HepG2 (cell line): ENCODE results near the gene CALN1. TPM values are rescaled to one million over a fixed set of nuclear protein-coding genes. Genes with fewer than 3 reads are reported as not detected.

Experiments used
- ATAC-seq: fragments of 200-7000 bp; cut with Tn5 transposase; 3 replicates; pipeline ENCODE4 v1.9.1; 2020; ENCODE audit warnings: mild to moderate bottlenecking, moderate library complexity
- BruUV-seq: library from RNA; stranded (reverse); fragments of 400-500 nt; replicated peaks from 2 replicates; lab custom pipeline; 2021; lab: Mats Ljungman, UMichigan
- CTCF ChIA-PET: fragments of 300-600 bp; formaldehyde crosslinking; extraction: SDS; loops from one replicate; lab custom pipeline; 2021; ENCODE audit warnings: low total read pairs, inconsistent platforms, low intra/inter-chr PET ratio; lab: Yijun Ruan, JAX
- POLR2A ChIA-PET: fragments of 350-600 bp; sonication (Branson Sonifier 250); formaldehyde crosslinking; loops from one replicate; lab custom pipeline; 2020; ENCODE audit warnings: antibody characterized with exemption, inconsistent platforms; lab: Yijun Ruan, JAX
- DNase-seq: peaks from one replicate; pipeline ENCODE4 v3.0.0-alpha.2; 2015; ENCODE audit warnings: low spot score
- FAIRE-seq: peaks from 3 replicates; lab custom pipeline; 2011; peaks lifted over from hg19 to GRCh38; lab: Jason Lieb, UNC
- H2AFZ ChIP-seq: one replicate; pipeline ENCODE4 v1.6.1; 2011; ENCODE audit warnings: low read length, inconsistent platforms
- H3K27ac ChIP-seq: fragments of 300-600 bp; 3 replicates; pipeline ENCODE4 v1.8.0; 2011; ENCODE audit warnings: mixed run types, mild to moderate bottlenecking, mixed read lengths, low read length, inconsistent platforms; ENCODE audit not compliant: insufficient read depth; ENCODE audit errors: extremely low read length
- H3K27me3 ChIP-seq, 2 experiments: fragments of 200-600 bp in 1 of 2; 2 replicates in 1 of 2; 3 replicates in 1 of 2; pipeline versions ENCODE4 v1.6.0 to v1.8.0; 2011; ENCODE audit warnings: low read length in 2 of 2, mild to moderate bottlenecking in 2 of 2, moderate library complexity in 2 of 2, inconsistent platforms in 1 of 2; ENCODE audit not compliant: insufficient read depth in 2 of 2, control insufficient read depth in 1 of 2
- H3K36me3 ChIP-seq, 2 experiments: fragments of 200-600 bp in 1 of 2; replicated peaks in 1 of 2; 2 replicates in 1 of 2; 3 replicates in 1 of 2; pipeline versions ENCODE4 v1.5.1 to v1.8.0; 2011; ENCODE audit warnings: low read length in 2 of 2, inconsistent platforms in 1 of 2; ENCODE audit not compliant: insufficient read depth in 2 of 2, control insufficient read depth in 1 of 2
- H3K4me1 ChIP-seq: 2 replicates; pipeline ENCODE4 v1.5.1; 2012; ENCODE audit warnings: low read length, inconsistent platforms; ENCODE audit not compliant: insufficient read depth
- H3K4me2 ChIP-seq: 2 replicates; pipeline ENCODE4 v1.6.0; 2011; ENCODE audit warnings: low read depth, low read length, inconsistent platforms
- H3K4me3 ChIP-seq, 3 experiments: fragments of 200-600 bp in 1 of 3; sonication (generic), shearing (Covaris generic) in 1 of 3; replicated peaks in 1 of 3; 2 replicates each; pipeline ENCODE4 v1.5.1; 2011 to 2016; ENCODE audit warnings: low read length in 3 of 3, inconsistent platforms in 2 of 3, low read depth in 2 of 3, mild to moderate bottlenecking in 2 of 3, control low read depth in 1 of 3, mixed read lengths in 1 of 3; ENCODE audit not compliant: insufficient read depth in 1 of 3
- H3K79me2 ChIP-seq: one replicate; pipeline ENCODE4 v1.6.1; 2011; ENCODE audit warnings: low read length, inconsistent platforms; ENCODE audit not compliant: insufficient read depth
- H3K9ac ChIP-seq: 2 replicates; pipeline ENCODE4 v1.6.0; 2011; ENCODE audit warnings: mild to moderate bottlenecking, low read depth, low read length, inconsistent platforms; ENCODE audit not compliant: insufficient read depth
- H3K9me3 ChIP-seq: 2 replicates; pipeline ENCODE4 v1.5.1; 2012; ENCODE audit warnings: mild to moderate bottlenecking, low read length
- H4K20me1 ChIP-seq: 2 replicates; pipeline ENCODE4 v1.6.0; 2011; ENCODE audit warnings: inconsistent platforms, mild to moderate bottlenecking, low read length, moderate library complexity; ENCODE audit not compliant: insufficient read depth
- CCAR2 ChIP-seq: fragments of 200-400 bp; formaldehyde crosslinking; optimal IDR thresholded peaks from 2 replicates; pipeline ENCODE3; 2018; ENCODE audit warnings: low read depth, mild to moderate bottlenecking, low read length, moderate library complexity
- ETV5 ChIP-seq: IDR thresholded peaks from 2 replicates; pipeline ENCODE4 v1.6.1; 2018; ENCODE audit warnings: missing biosample characterization, missing genetic modification reagents, inconsistent platforms, borderline replicate concordance
- IKZF5 ChIP-seq: IDR thresholded peaks from 2 replicates; pipeline ENCODE4 v1.6.1; 2018; ENCODE audit warnings: missing genetic modification reagents, mild to moderate bottlenecking, missing compliant biosample characterization
- KLF13 ChIP-seq: sonication (generic); formaldehyde crosslinking; IDR thresholded peaks from 2 replicates; pipeline ENCODE4 v1.4.0; 2020; ENCODE audit warnings: mild to moderate bottlenecking, missing genetic modification reagents
- NR2F2 ChIP-seq: IDR thresholded peaks from 2 replicates; pipeline ENCODE4 v1.6.1; 2012; ENCODE audit warnings: low read depth, inconsistent platforms, borderline replicate concordance
- PBX2 ChIP-seq: IDR thresholded peaks from 2 replicates; pipeline ENCODE4 v1.6.1; 2016; ENCODE audit warnings: control low read depth
- PRDM10 ChIP-seq: sonication (generic); formaldehyde crosslinking; IDR thresholded peaks from 2 replicates; pipeline ENCODE4 v1.4.0; 2020; ENCODE audit warnings: low read depth, missing genetic modification reagents
- SKI ChIP-seq: fragments of 450-650 bp; IDR thresholded peaks from one replicate; pipeline ENCODE4 v1.6.1; 2018; ENCODE audit warnings: mild to moderate bottlenecking; ENCODE audit not compliant: partially characterized antibody
- ZFP91 ChIP-seq: sonication (generic); formaldehyde crosslinking; IDR thresholded peaks from 2 replicates; pipeline ENCODE4 v1.9.0; 2022; ENCODE audit warnings: missing genetic modification reagents, mild to moderate bottlenecking, borderline replicate concordance
- WGBS: methylation state at CpG from one replicate; pipeline ENCODE4 v1.1.6; 2017; ENCODE audit warnings: low lambda C conversion rate; 5-methylcytosine and 5-hydroxymethylcytosine counted together
- in situ Hi-C: cut with HindIII; loops from 2 replicates; pipeline ENCODE4 v1.10.0; 2017; ENCODE audit warnings: low pct_unique_long_range_greater_than_20kb; ENCODE audit not compliant: extremely low pct_ligation_motif_present
- intact Hi-C: fragments of 100-400 bp; cut with micrococcal nuclease; formaldehyde crosslinking; loops from one replicate; pipeline ENCODE4 v1.10.0; 2022; ENCODE audit not compliant: unreplicated experiment
- polyA plus RNA-seq, 8 experiments: library from polyadenylated mRNA; depleted of rRNA in 3 of 8; stranded (reverse) in 7 of 8; unstranded in 1 of 8; fragments of >200 nt; fragmentation: Illumina TruSeq in 4 of 8; extraction: Trizol in 4 of 8; gene quantifications; 2 replicates each; pipeline versions ENCODE4 v1.2.1 to v1.2.3, GENCODE V29; 2011 to 2016; ENCODE audit warnings: low read depth in 4 of 8, missing spikeins in 1 of 8, mixed read lengths in 1 of 8; ENCODE audit not compliant: insufficient read depth in 1 of 8
- total RNA-seq, 5 experiments: library from RNA; depleted of rRNA; stranded (reverse); fragments of >200 nt; fragmentation: Illumina TruSeq; extraction: Trizol; gene quantifications; 2 replicates each; pipeline ENCODE4 v1.2.3, GENCODE V29; 2016; ENCODE audit warnings: low read depth in 1 of 5

CALN1 gene
- total and polyA plus RNA-seq, 2 of the 13 experiments (the other 11 are each of a cell fraction or from before 2014, with no cell fraction given) = not detected

- Histone ChIP-seq H3K4me2 (no peak overlapping the region), H4K20me1 (no peaks in the 10 kb centered on the region), H3K4me1 (no peaks in the 10 kb centered on the region), H3K36me3 (no peaks in the 10 kb centered on the region), H3K9me3 (no peaks in the 10 kb centered on the region), H2AFZ (no peak overlapping the region), H3K9ac (no peak overlapping the region), H3K79me2 (no peaks in the 10 kb centered on the region), H3K27ac (no peak overlapping the region), H3K4me3 (no peak overlapping the region), H3K27me3 (peaks cover 0 to 4% of the 10 kb centered on the region in 2 experiments; a peak in 2 of 5 replicates)
- no peak for FAIRE-seq
- no TSS peak for BruUV-seq
- TF ChIP-seq SKI = no peak
- TF ChIP-seq ZFP91 (CRISPR knock-in tag) = no peak
- no peak for TF ChIP-seq IKZF5
- no peak for ATAC-seq
- DNase-seq = no peak
- 0% methylated on average over 2 of the region's 2 CpGs for WGBS
- intact Hi-C loops (no loop called here), in situ Hi-C loops (no loop called here)
- POLR2A ChIA-PET = no interaction called here
- CTCF ChIA-PET = no interaction called here
Observed at GRCh38 chr7:71984348-71984747, 427.8 kb downstream of the CALN1 start.

- ATAC-seq = no peak
- 0% methylated on average over 2 of the region's 4 CpGs for WGBS
- no peak overlapping the region for H3K9ac ChIP-seq
- peaks cover 0 to 4% of the 10 kb centered on the region in 2 experiments; a peak in 2 of 5 replicates for H3K27me3 ChIP-seq
- no peak overlapping the region for H3K4me3 ChIP-seq
- no peak overlapping the region for H3K4me2 ChIP-seq
- H3K79me2 ChIP-seq = no peaks in the 10 kb centered on the region
- no peaks in the 10 kb centered on the region for H4K20me1 ChIP-seq
- ChIA-PET POLR2A (no interaction called here), CTCF (no interaction called here)
- no peaks in the 10 kb centered on the region for H3K9me3 ChIP-seq
- intact Hi-C loops = no loop called here
- no peaks in the 10 kb centered on the region for H3K4me1 ChIP-seq
- H3K36me3 ChIP-seq = no peaks in the 10 kb centered on the region
- FAIRE-seq = no peak
- no peak for DNase-seq
- H3K27ac ChIP-seq = no peak overlapping the region
- in situ Hi-C loops = no loop called here
- no TSS peak for BruUV-seq
- no peak overlapping the region for H2AFZ ChIP-seq
- TF ChIP-seq ETV5 (CRISPR knock-in tag) (no peak), KLF13 (no peak), PBX2 (CRISPR knock-in tag) (no peak), PRDM10 (CRISPR knock-in tag) (no peak), CCAR2 (no peak), NR2F2 (no peak)
Observed at GRCh38 chr7:71982851-71983250, 429.3 kb downstream of the CALN1 start.
